Gastrocnemius medialis (tissue), 4 donors: Measurements from ENCODE around the gene CA4.

Source experiments
- CTCF ChIP-seq, 5 experiments: fragments of 450-650 bp in 3 of 5; fragments of 200-600 bp in 2 of 5; sonication (generic) in 2 of 5; IDR thresholded peaks in 4 of 5; conservative IDR thresholded peaks in 1 of 5; 1 replicate in 4 of 5; 2 replicates in 1 of 5; pipeline ENCODE4 v1.5.1; 2016 to 2019; ENCODE audit warnings: antibody characterized with exemption in 5 of 5, mild to moderate bottlenecking in 3 of 5, moderate library complexity in 3 of 5
- POLR2A ChIP-seq, 2 donors: fragments of 450-650 bp; IDR thresholded peaks; one replicate each; pipeline ENCODE4 v1.6.1; 2017; ENCODE audit warnings: antibody characterized with exemption in 2 of 2, mild to moderate bottlenecking in 2 of 2, moderate library complexity in 2 of 2

- TF ChIP-seq CTCF (IDR thresholded peaks at IDR 0.05 in 4 of 5, conservative IDR thresholded peaks at IDR 0.05 in 1 of 5) (no peak), POLR2A (IDR thresholded peaks at IDR 0.05) (no peak)
Measured at GRCh38 chr17:60171753-60172079, 21.9 kb downstream of the CA4 start.
